Liver (tissue), 9 donors: ENCODE data around the gene DUSP3. TPM values are rescaled to one million over a fixed set of nuclear protein-coding genes. Genes with fewer than 3 reads are reported as not detected.

ENCODE experiments used
- DNase-seq: peaks from one replicate; pipeline ENCODE4 v3.0.0-alpha.2; 2017; ENCODE audit warnings: low spot score
- H3K27ac ChIP-seq, 2 donors: one replicate each; pipeline ENCODE4 v1.7.0; 2013; ENCODE audit warnings: inconsistent platforms in 2 of 2, low read length in 2 of 2, control low read depth in 1 of 2, low read depth in 1 of 2, mild to moderate bottlenecking in 1 of 2
- H3K27me3 ChIP-seq, 4 donors: one replicate each; pipeline versions ENCODE4 v1.6.1 to v1.7.0; 2013; ENCODE audit warnings: low read length in 3 of 4, inconsistent platforms in 1 of 4, mild to moderate bottlenecking in 1 of 4, moderate library complexity in 1 of 4; ENCODE audit not compliant: control insufficient read depth in 4 of 4, insufficient read depth in 4 of 4
- H3K36me3 ChIP-seq, 4 donors: one replicate each; pipeline versions ENCODE4 v1.6.1 to v1.7.0; 2013; ENCODE audit warnings: low read length in 3 of 4, mild to moderate bottlenecking in 3 of 4, low read depth in 1 of 4, moderate library complexity in 1 of 4; ENCODE audit not compliant: control insufficient read depth in 4 of 4, insufficient read depth in 3 of 4
- H3K4me1 ChIP-seq, 4 donors: one replicate each; pipeline versions ENCODE4 v1.6.1 to v1.7.0; 2013; ENCODE audit warnings: low read length in 3 of 4, mild to moderate bottlenecking in 3 of 4, moderate library complexity in 1 of 4; ENCODE audit not compliant: control insufficient read depth in 4 of 4, insufficient read depth in 4 of 4
- H3K4me3 ChIP-seq, 3 donors: one replicate each; pipeline versions ENCODE4 v1.6.1 to v1.7.0; 2013; ENCODE audit warnings: low read length in 3 of 3, control low read depth in 1 of 3, low read depth in 1 of 3, mild to moderate bottlenecking in 1 of 3
- H3K9ac ChIP-seq, 2 donors: one replicate each; pipeline ENCODE4 v1.7.0; 2013; ENCODE audit warnings: low read length in 2 of 2, mild to moderate bottlenecking in 2 of 2, moderate library complexity in 2 of 2, control low read depth in 1 of 2, low read depth in 1 of 2
- H3K9me3 ChIP-seq, 4 donors: one replicate each; pipeline versions ENCODE4 v1.6.1 to v1.7.0; 2013; ENCODE audit warnings: low read length in 3 of 4; ENCODE audit not compliant: control insufficient read depth in 4 of 4
- CTCF ChIP-seq: fragments of 150-350 bp; IDR thresholded peaks from 2 replicates; pipeline ENCODE4 v1.5.1; 2017; ENCODE audit warnings: improper control_type of control experiment, low read depth, low read length; ENCODE audit not compliant: missing input control
- EGR1 ChIP-seq, 2 donors: IDR thresholded peaks; 2 replicates each; pipeline ENCODE4 v1.6.1; 2016 to 2018; ENCODE audit warnings: antibody characterized with exemption in 2 of 2, low read depth in 2 of 2
- FOXA1 ChIP-seq: IDR thresholded peaks from 2 replicates; pipeline ENCODE4 v1.6.1; 2016; ENCODE audit warnings: antibody characterized with exemption
- FOXA2 ChIP-seq: IDR thresholded peaks from 2 replicates; pipeline ENCODE4 v1.6.1; 2016; ENCODE audit warnings: antibody characterized with exemption
- GABPA ChIP-seq, 2 donors: IDR thresholded peaks in 1 of 2; conservative IDR thresholded peaks in 1 of 2; 2 replicates each; pipeline ENCODE4 v1.6.1; 2016; ENCODE audit warnings: antibody characterized with exemption in 2 of 2, mild to moderate bottlenecking in 1 of 2, moderate library complexity in 1 of 2
- HNF4A ChIP-seq, 2 donors: conservative IDR thresholded peaks; 2 replicates each; pipeline ENCODE4 v1.6.1; 2016; ENCODE audit warnings: antibody characterized with exemption in 2 of 2, mild to moderate bottlenecking in 2 of 2
- JUND ChIP-seq, 2 donors: IDR thresholded peaks; 2 replicates each; pipeline ENCODE4 v1.6.1; 2016; ENCODE audit warnings: antibody characterized with exemption in 2 of 2
- MAX ChIP-seq: IDR thresholded peaks from 2 replicates; pipeline ENCODE4 v1.6.1; 2016; ENCODE audit warnings: antibody characterized with exemption
- NR2F2 ChIP-seq: IDR thresholded peaks from 2 replicates; pipeline ENCODE4 v1.6.1; 2016; ENCODE audit warnings: antibody characterized with exemption
- RAD21 ChIP-seq, 2 donors: IDR thresholded peaks; 2 replicates each; pipeline ENCODE4 v1.6.1; 2016; ENCODE audit warnings: antibody characterized with exemption in 2 of 2, mild to moderate bottlenecking in 2 of 2
- RXRA ChIP-seq, 2 donors: IDR thresholded peaks; 2 replicates each; pipeline ENCODE4 v1.6.1; 2017 to 2018; ENCODE audit warnings: antibody characterized with exemption in 2 of 2, mild to moderate bottlenecking in 1 of 2
- SP1 ChIP-seq: IDR thresholded peaks from 2 replicates; pipeline ENCODE4 v1.6.1; 2018; ENCODE audit warnings: antibody characterized with exemption, mild to moderate bottlenecking
- TAF1 ChIP-seq: conservative IDR thresholded peaks from 2 replicates; pipeline ENCODE4 v1.6.1; 2016; ENCODE audit warnings: antibody characterized with exemption, mild to moderate bottlenecking
- YY1 ChIP-seq: IDR thresholded peaks from 2 replicates; pipeline ENCODE4 v1.6.1; 2016; ENCODE audit warnings: antibody characterized with exemption, mild to moderate bottlenecking
- ZBTB33 ChIP-seq: IDR thresholded peaks from 2 replicates; pipeline ENCODE4 v1.6.1; 2016; ENCODE audit warnings: antibody characterized with exemption
- WGBS: extraction: QIAGEN DNeasy Blood & Tissue Kit; methylation state at CpG from one replicate; pipeline ENCODE4 v1.1.7; 2013; 5-methylcytosine and 5-hydroxymethylcytosine counted together
- polyA plus RNA-seq, 2 donors: library from polyadenylated mRNA; stranded (reverse) in 1 of 2; unstranded in 1 of 2; fragments of 200-250 nt in 1 of 2; fragments of >200 nt in 1 of 2; fragmentation: Nextera tagmentation in 1 of 2; extraction: Ambion mirVana in 1 of 2; gene quantifications; one replicate each; pipeline versions ENCODE4 v1.2.1 to v1.2.3, GENCODE V29; 2013 to 2015
- total RNA-seq, 2 donors: library from RNA; depleted of rRNA; stranded (reverse); fragments of >200 nt; gene quantifications; one replicate each; pipeline ENCODE4 v1.2.3, GENCODE V29; 2014
- TF ChIP-seq, protein P1 (sequence below): IDR thresholded peaks from 2 replicates; pipeline ENCODE4 v1.6.1; 2016; ENCODE audit warnings: antibody characterized with exemption
- TF ChIP-seq, protein P2 (sequence below): IDR thresholded peaks from 2 replicates; pipeline ENCODE4 v1.6.1; 2016; ENCODE audit warnings: antibody characterized with exemption, mild to moderate bottlenecking
- donor health status: healthy.
- donor health status: healthy.
- donor health status: healthy.
- donor health status: healthy.
- donor health status: healthy.

The DUSP3 gene
- total and polyA plus RNA-seq, 4 donors: 30.4 to 104 (median 60.8) TPM

GRCh38 chr17:43779145-43780125 is 658 bp upstream of the DUSP3 start:
- 13% methylated on average over 26 of the region's 26 CpGs for WGBS
- Histone ChIP-seq H3K4me3 (peak overlapping the region; percentile 41 to 77 (median 66)), H3K9ac (peak overlapping the region; percentile 62 to 69), H3K4me1 (peaks cover 7 to 41% (median 36%) of the 10 kb centered on the region in 4 donors), H3K36me3 (peaks cover 0 to 1% (median under 1%) of the 10 kb centered on the region in 4 donors), H3K27me3 (no peaks in the 10 kb centered on the region), H3K9me3 (no peaks in the 10 kb centered on the region), H3K27ac (peak overlapping the region; percentile 65 to 98)
- TF ChIP-seq GABPA (IDR thresholded peaks at IDR 0.05 in 1 of 2, conservative IDR thresholded peaks at IDR 0.05 in 1 of 2) (no peak), YY1 (no peak), RXRA (IDR thresholded peaks at IDR 0.05) (no peak), RAD21 (IDR thresholded peaks at IDR 0.05) (no peak), CTCF (no peak), JUND (IDR thresholded peaks at IDR 0.05) (no peak), MAX (no peak), NR2F2 (no peak), ZBTB33 (no peak), FOXA2 (no peak), EGR1 (IDR thresholded peaks at IDR 0.05; ENCODE audit: low read depth in 2 of 2) (no peak), FOXA1 (no peak), HNF4A (conservative IDR thresholded peaks at IDR 0.05) (no peak), TAF1 (no peak), SP1 (no peak)
- TF ChIP-seq, protein P1, sequence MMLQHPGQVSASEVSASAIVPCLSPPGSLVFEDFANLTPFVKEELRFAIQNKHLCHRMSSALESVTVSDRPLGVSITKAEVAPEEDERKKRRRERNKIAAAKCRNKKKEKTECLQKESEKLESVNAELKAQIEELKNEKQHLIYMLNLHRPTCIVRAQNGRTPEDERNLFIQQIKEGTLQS: no peak
- TF ChIP-seq, protein P2, sequence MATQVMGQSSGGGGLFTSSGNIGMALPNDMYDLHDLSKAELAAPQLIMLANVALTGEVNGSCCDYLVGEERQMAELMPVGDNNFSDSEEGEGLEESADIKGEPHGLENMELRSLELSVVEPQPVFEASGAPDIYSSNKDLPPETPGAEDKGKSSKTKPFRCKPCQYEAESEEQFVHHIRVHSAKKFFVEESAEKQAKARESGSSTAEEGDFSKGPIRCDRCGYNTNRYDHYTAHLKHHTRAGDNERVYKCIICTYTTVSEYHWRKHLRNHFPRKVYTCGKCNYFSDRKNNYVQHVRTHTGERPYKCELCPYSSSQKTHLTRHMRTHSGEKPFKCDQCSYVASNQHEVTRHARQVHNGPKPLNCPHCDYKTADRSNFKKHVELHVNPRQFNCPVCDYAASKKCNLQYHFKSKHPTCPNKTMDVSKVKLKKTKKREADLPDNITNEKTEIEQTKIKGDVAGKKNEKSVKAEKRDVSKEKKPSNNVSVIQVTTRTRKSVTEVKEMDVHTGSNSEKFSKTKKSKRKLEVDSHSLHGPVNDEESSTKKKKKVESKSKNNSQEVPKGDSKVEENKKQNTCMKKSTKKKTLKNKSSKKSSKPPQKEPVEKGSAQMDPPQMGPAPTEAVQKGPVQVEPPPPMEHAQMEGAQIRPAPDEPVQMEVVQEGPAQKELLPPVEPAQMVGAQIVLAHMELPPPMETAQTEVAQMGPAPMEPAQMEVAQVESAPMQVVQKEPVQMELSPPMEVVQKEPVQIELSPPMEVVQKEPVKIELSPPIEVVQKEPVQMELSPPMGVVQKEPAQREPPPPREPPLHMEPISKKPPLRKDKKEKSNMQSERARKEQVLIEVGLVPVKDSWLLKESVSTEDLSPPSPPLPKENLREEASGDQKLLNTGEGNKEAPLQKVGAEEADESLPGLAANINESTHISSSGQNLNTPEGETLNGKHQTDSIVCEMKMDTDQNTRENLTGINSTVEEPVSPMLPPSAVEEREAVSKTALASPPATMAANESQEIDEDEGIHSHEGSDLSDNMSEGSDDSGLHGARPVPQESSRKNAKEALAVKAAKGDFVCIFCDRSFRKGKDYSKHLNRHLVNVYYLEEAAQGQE: no peak
- no peak for DNase-seq
